ENCODE results near the gene MRAP.

DNA sequence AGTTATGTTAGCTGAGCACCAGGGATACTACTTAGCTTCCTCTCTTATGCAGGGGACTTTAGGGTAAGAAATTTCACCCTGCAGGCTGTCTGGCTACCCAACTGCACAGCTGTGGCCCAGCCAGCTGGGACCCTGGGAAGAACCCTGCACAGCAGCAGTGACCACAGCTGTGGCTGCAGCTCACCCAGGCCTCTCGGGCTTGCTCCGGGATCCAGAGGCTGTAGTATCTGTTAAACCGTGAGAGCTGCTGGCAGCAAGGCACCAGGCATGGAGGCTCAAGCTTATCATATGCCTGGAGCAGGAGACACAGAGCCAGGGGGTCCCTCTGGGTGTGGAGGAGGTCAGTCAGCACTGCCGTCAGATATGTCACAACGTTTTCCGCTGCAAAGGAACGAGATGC lies 53.9 kb downstream of the MRAP start:
- TF ChIP-seq CTCF (IDR thresholded peaks at IDR 0.05) (no peak), EZH2 (IDR thresholded peaks at IDR 0.05; ENCODE audit: borderline replicate concordance, insufficient read depth, low read depth, low read length, poor library complexity, severe bottlenecking) (no peak)

Data from B cell (primary cell).